Measurements from ENCODE around the gene TRIM24.

The TRIM24 gene

DNA sequence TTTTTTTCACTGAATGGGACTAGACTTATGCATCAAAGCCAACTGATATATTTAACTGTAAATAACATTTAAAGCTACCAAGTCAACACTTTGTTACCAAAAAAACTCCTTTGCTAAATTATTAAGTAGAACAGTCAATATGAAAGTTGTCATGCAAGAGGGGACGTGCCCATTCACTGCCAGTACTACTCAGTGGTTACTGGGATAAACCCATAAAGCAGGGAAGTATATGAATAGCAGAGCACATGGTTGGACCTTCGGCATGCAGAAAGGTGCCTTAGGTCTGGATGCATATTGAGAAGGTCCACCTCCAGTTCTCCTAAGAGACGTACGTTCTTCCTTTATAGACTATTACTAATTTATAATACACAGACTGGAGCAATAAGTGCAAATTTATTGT lies 121.0 kb downstream of the TRIM24 start:
- Histone ChIP-seq H3K27ac (replicated peaks) (no peak overlapping the region), H3K4me3 (replicated peaks; ENCODE audit: insufficient read depth, low read length) (no peak overlapping the region), H3K27me3 (ENCODE audit: insufficient read depth, poor library complexity, severe bottlenecking) (no peaks in the 10 kb centered on the region)
- TF ChIP-seq, protein P1, sequence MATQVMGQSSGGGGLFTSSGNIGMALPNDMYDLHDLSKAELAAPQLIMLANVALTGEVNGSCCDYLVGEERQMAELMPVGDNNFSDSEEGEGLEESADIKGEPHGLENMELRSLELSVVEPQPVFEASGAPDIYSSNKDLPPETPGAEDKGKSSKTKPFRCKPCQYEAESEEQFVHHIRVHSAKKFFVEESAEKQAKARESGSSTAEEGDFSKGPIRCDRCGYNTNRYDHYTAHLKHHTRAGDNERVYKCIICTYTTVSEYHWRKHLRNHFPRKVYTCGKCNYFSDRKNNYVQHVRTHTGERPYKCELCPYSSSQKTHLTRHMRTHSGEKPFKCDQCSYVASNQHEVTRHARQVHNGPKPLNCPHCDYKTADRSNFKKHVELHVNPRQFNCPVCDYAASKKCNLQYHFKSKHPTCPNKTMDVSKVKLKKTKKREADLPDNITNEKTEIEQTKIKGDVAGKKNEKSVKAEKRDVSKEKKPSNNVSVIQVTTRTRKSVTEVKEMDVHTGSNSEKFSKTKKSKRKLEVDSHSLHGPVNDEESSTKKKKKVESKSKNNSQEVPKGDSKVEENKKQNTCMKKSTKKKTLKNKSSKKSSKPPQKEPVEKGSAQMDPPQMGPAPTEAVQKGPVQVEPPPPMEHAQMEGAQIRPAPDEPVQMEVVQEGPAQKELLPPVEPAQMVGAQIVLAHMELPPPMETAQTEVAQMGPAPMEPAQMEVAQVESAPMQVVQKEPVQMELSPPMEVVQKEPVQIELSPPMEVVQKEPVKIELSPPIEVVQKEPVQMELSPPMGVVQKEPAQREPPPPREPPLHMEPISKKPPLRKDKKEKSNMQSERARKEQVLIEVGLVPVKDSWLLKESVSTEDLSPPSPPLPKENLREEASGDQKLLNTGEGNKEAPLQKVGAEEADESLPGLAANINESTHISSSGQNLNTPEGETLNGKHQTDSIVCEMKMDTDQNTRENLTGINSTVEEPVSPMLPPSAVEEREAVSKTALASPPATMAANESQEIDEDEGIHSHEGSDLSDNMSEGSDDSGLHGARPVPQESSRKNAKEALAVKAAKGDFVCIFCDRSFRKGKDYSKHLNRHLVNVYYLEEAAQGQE (IDR thresholded peaks at IDR 0.05; ENCODE audit: insufficient replicate concordance, low read depth), result no peak
- TF ChIP-seq SPI1 (IDR thresholded peaks at IDR 0.05; ENCODE audit: borderline replicate concordance, low read depth), result no peak
- no peak for TF ChIP-seq POLR2AphosphoS5 (IDR thresholded peaks at IDR 0.05; ENCODE audit: low read depth)
- DNase-seq (ENCODE audit: low read depth in 1 of 2, low spot score in 1 of 2), result no peak

DNA sequence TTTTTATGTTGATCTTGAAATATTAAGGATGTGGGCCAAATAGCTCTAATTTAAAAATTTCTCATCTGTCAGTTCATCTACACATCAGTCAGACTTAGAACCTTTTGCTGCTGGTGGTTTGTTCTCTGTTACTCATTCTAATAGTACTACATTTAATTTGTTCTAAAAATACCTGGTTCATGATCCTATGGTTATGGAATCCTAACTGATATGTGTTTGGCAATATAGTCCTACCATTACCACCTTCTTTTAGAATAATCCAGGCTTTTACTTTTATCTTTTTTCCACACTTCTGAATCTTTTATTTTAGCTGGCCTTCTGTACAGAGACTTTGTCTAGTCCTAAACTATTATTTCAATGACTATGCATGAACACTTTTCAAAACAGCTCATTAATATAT lies 124.2 kb downstream of the TRIM24 start:
- no peak overlapping the region for H3K27ac ChIP-seq (replicated peaks)
- TF ChIP-seq GABPA (IDR thresholded peaks at IDR 0.05; ENCODE audit: low read depth) (no peak), SPI1 (IDR thresholded peaks at IDR 0.05; ENCODE audit: borderline replicate concordance, low read depth) (no peak), POLR2AphosphoS5 (IDR thresholded peaks at IDR 0.05; ENCODE audit: low read depth) (no peak)
- TF ChIP-seq, protein P2, sequence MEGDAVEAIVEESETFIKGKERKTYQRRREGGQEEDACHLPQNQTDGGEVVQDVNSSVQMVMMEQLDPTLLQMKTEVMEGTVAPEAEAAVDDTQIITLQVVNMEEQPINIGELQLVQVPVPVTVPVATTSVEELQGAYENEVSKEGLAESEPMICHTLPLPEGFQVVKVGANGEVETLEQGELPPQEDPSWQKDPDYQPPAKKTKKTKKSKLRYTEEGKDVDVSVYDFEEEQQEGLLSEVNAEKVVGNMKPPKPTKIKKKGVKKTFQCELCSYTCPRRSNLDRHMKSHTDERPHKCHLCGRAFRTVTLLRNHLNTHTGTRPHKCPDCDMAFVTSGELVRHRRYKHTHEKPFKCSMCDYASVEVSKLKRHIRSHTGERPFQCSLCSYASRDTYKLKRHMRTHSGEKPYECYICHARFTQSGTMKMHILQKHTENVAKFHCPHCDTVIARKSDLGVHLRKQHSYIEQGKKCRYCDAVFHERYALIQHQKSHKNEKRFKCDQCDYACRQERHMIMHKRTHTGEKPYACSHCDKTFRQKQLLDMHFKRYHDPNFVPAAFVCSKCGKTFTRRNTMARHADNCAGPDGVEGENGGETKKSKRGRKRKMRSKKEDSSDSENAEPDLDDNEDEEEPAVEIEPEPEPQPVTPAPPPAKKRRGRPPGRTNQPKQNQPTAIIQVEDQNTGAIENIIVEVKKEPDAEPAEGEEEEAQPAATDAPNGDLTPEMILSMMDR (IDR thresholded peaks at IDR 0.05; ENCODE audit: insufficient read depth, low read length), result no peak
- TF ChIP-seq, protein P1 (IDR thresholded peaks at IDR 0.05; ENCODE audit: insufficient replicate concordance, low read depth), result no peak
- DNase-seq (ENCODE audit: low read depth in 1 of 2, low spot score in 1 of 2), result no peak
- H3K4me3 ChIP-seq (replicated peaks; ENCODE audit: insufficient read depth, low read length), result no peak overlapping the region
- no peaks in the 10 kb centered on the region for H3K27me3 ChIP-seq (ENCODE audit: insufficient read depth, poor library complexity, severe bottlenecking)

DNA sequence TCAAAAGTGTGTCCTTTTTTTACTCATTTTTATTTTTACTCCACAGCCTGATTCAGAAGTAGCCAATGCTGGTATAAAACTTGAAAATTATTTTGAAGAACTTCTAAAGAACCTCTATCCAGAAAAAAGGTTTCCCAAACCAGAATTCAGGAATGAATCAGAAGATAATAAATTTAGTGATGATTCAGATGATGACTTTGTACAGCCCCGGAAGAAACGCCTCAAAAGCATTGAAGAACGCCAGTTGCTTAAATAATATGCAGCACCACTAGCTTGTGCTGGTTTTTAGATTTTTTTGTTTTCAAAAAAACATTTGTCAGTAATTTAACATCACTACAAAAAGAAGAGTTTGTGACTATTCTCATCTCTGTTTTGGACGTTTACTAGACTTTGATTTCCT lies 124.6 kb downstream of the TRIM24 start:
- no peak for TF ChIP-seq GABPA (IDR thresholded peaks at IDR 0.05; ENCODE audit: low read depth)
- H3K27me3 ChIP-seq (ENCODE audit: insufficient read depth, poor library complexity, severe bottlenecking), result no peaks in the 10 kb centered on the region
- no peak for DNase-seq (ENCODE audit: low read depth in 1 of 2, low spot score in 1 of 2)
- no peak overlapping the region for H3K4me3 ChIP-seq (replicated peaks; ENCODE audit: insufficient read depth, low read length)
- H3K27ac ChIP-seq (replicated peaks), result no peak overlapping the region

DNA sequence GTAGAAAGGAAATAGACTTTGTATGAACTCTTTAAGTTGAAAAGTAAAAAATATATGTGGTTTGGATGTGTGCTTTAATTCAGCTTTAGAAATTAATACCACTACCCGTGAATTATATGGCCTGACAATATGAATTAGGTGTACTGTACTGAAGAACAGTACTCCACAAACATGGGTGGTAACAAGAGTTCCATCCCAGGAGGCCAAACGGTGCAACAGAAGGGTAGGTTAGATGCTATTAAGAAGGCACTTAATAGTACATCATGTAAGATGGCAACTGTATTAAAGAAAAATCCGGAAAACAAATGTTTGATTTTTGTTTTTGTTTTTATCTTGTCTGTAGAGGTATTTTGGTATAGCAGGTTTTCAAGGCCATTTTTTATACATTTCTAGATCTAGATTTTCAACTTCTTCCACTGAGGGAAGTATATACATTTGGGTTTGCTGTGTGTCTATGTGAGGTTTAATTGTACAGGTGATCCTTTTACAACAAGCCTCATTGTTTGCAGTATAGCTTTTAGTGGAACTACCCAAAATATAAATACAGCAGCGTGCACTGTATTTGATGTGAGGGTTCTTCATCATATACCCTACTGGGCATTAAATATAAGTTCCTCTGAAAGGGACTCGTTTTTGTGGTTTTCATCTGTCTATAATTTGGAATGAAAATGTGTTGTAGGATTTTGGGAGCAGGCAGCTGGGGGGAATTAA lies 125.4 kb downstream of the TRIM24 start:
- DNase-seq (ENCODE audit: low read depth in 1 of 2, low spot score in 1 of 2), result no peak
- no peak for TF ChIP-seq POLR2AphosphoS5 (IDR thresholded peaks at IDR 0.05; ENCODE audit: low read depth)
- TF ChIP-seq, protein P1 (IDR thresholded peaks at IDR 0.05; ENCODE audit: insufficient replicate concordance, low read depth), result no peak
- Histone ChIP-seq H3K27ac (replicated peaks) (no peak overlapping the region), H3K27me3 (ENCODE audit: insufficient read depth, poor library complexity, severe bottlenecking) (no peaks in the 10 kb centered on the region), H3K4me3 (replicated peaks; ENCODE audit: insufficient read depth, low read length) (no peak overlapping the region)
